ENCODE measurements around the gene MPZL3. TPM values are rescaled to one million over a fixed set of nuclear protein-coding genes. Genes with fewer than 3 reads are reported as not detected.

Gene MPZL3
- total and polyA plus RNA-seq, 9 donors = 0.25 to 7.0 (median 1.0) TPM

DNA sequence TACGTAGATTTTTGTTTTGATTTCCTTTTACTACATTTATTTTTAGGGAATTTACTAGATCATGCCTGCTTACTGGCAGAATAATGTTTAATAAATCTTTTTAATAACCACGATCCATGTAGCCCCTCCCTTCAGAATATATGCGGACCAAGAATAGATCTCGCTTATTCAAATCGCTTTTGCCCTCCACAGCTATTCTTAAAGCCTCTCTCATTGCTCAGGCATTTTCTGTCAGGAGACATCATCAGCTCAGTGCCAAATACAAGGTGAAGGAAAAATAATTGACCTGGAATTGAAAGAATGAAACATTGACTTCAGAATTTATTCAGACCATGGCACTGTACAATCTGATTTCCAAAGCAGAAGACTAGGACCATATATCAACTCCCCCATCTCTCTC lies 17.3 kb downstream of the MPZL3 start:
- Histone ChIP-seq H3K36me3 (no peaks in the 10 kb centered on the region), H3K27ac (no peak overlapping the region), H3K4me3 (no peak overlapping the region), H3K4me1 (ENCODE audit: insufficient read depth) (no peaks in the 10 kb centered on the region), H3K9me3 (no peaks in the 10 kb centered on the region), H3K27me3 (no peaks in the 10 kb centered on the region)
- WGBS, 3 donors = 82 to 87% (median 85%) methylated on average over 5 of the region's 5 CpGs
- TF ChIP-seq, protein P1, sequence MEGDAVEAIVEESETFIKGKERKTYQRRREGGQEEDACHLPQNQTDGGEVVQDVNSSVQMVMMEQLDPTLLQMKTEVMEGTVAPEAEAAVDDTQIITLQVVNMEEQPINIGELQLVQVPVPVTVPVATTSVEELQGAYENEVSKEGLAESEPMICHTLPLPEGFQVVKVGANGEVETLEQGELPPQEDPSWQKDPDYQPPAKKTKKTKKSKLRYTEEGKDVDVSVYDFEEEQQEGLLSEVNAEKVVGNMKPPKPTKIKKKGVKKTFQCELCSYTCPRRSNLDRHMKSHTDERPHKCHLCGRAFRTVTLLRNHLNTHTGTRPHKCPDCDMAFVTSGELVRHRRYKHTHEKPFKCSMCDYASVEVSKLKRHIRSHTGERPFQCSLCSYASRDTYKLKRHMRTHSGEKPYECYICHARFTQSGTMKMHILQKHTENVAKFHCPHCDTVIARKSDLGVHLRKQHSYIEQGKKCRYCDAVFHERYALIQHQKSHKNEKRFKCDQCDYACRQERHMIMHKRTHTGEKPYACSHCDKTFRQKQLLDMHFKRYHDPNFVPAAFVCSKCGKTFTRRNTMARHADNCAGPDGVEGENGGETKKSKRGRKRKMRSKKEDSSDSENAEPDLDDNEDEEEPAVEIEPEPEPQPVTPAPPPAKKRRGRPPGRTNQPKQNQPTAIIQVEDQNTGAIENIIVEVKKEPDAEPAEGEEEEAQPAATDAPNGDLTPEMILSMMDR (IDR thresholded peaks at IDR 0.05) = no peak
- TF ChIP-seq EP300 (IDR thresholded peaks at IDR 0.05) (no peak), POLR2A (IDR thresholded peaks at IDR 0.05) (no peak)
- intact Hi-C loops (cut with DNase I) = no loop called here
- no peak for DNase-seq

DNA sequence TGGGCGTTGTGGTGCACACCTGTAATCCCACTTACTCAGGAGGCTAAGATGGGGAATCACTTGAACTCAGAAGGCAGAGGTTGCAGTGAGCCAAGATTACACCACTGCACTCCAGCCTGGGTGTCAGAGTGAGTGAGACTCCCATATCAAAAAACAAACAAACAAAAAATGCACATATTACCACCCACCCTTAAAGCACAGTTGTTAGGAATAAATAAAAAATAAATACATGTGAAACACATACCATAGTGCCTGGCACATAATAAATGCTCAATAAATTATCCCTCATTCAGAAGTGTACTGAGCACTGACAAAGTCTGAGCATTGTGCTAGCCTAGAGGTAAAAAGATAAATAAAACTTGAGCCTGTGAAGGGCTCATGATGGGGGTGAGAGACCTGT lies 18.3 kb downstream of the MPZL3 start:
- Histone ChIP-seq H3K27me3 (no peaks in the 10 kb centered on the region), H3K4me3 (no peak overlapping the region), H3K4me1 (ENCODE audit: insufficient read depth) (no peaks in the 10 kb centered on the region), H3K27ac (no peak overlapping the region), H3K9me3 (no peaks in the 10 kb centered on the region), H3K36me3 (no peaks in the 10 kb centered on the region)
- 81 to 100% (median 89%) methylated on average over 1 of the region's 1 CpG for WGBS, 3 donors
- intact Hi-C loops (cut with DNase I) = no loop called here
- TF ChIP-seq POLR2A (IDR thresholded peaks at IDR 0.05) = no peak
- TF ChIP-seq, protein P1 (IDR thresholded peaks at IDR 0.05) = no peak
- TF ChIP-seq EP300 (IDR thresholded peaks at IDR 0.05) = no peak
- no peak for DNase-seq

DNA sequence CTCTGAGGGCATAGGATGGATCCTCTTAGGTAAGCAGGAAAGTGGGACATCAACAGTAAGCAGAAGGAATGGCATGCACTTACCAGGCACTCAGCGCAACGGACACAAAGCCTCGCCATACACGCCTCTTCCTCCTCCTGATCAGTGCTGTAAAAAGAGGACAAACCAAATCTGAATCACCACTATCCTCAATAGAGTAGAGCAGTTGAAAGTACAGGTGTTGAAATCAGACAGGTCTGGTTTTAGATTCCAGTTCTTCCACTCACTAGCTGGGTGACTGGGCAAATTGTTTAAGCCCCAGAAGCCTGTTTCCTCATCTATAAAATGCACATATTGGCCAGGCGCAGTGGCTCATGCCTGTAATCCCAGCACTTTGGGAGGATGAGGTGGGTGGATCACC lies 18.8 kb downstream of the MPZL3 start:
- DNase-seq = no peak
- H3K27ac ChIP-seq = no peak overlapping the region
- no peak overlapping the region for H3K4me3 ChIP-seq
- TF ChIP-seq EP300 (IDR thresholded peaks at IDR 0.05) = no peak
- TF ChIP-seq POLR2A (IDR thresholded peaks at IDR 0.05) = no peak
- TF ChIP-seq, protein P1 (IDR thresholded peaks at IDR 0.05) = no peak
- H3K27me3 ChIP-seq = no peaks in the 10 kb centered on the region
- intact Hi-C loops (cut with DNase I) = no loop called here
- H3K9me3 ChIP-seq = no peaks in the 10 kb centered on the region
- 90 to 95% (median 90%) methylated on average over 5 of the region's 5 CpGs for WGBS, 3 donors
- no peaks in the 10 kb centered on the region for H3K36me3 ChIP-seq
- H3K4me1 ChIP-seq (ENCODE audit: insufficient read depth) = no peaks in the 10 kb centered on the region

DNA sequence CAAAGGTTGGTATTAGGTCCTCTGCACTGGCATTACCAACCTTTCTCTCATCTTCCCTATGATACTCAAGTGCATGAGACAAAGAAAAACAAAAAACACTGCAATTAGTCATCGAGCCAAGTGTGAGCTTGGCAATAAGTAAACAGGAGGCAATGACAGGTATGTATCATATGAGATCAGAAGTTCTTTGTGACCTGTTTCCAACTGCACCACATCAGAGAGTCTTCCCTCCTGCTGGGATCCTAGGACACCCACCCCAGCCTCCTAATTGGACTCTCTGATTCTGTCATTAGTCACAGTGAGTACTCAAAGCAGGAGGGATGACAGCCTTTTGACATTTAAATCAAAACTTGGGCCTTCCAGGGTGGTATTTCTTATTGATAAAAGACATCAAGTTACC lies 19.5 kb downstream of the MPZL3 start:
- no peaks in the 10 kb centered on the region for H3K4me1 ChIP-seq (ENCODE audit: insufficient read depth)
- intact Hi-C loops (cut with DNase I) = no loop called here
- no peaks in the 10 kb centered on the region for H3K27me3 ChIP-seq
- H3K4me3 ChIP-seq = no peak overlapping the region
- DNase-seq = no peak
- H3K27ac ChIP-seq = no peak overlapping the region
- WGBS, 3 donors = 75 to 95% (median 85%) methylated on average over 1 of the region's 1 CpG
- no peaks in the 10 kb centered on the region for H3K36me3 ChIP-seq
- no peaks in the 10 kb centered on the region for H3K9me3 ChIP-seq
- no peak for TF ChIP-seq POLR2A (IDR thresholded peaks at IDR 0.05)
- TF ChIP-seq, protein P1 (IDR thresholded peaks at IDR 0.05) = no peak
- TF ChIP-seq EP300 (IDR thresholded peaks at IDR 0.05) = no peak

DNA sequence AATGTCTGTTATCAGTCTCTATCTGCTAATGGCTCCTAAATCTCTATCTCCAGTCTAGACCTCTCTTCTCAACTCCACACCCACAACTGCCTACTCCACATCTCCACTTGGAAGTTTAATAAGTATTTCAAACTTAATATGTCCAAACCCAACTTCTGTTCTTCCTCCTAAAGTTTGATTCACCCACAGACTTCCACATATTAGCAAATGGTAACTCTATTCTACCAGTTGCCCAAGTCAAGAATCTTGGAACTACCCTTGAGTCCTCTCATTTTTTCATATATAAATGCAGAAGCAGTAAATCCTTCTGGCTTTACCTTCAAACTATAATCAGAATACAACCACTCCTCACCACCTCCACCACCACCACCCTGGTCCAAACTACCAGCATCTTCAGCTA lies 20.7 kb downstream of the MPZL3 start:
- no peaks in the 10 kb centered on the region for H3K36me3 ChIP-seq
- no peak for TF ChIP-seq EP300 (IDR thresholded peaks at IDR 0.05)
- TF ChIP-seq, protein P1 (IDR thresholded peaks at IDR 0.05) = no peak
- TF ChIP-seq POLR2A (IDR thresholded peaks at IDR 0.05) = no peak
- intact Hi-C loops (cut with DNase I) = no loop called here
- H3K4me1 ChIP-seq (ENCODE audit: insufficient read depth) = no peaks in the 10 kb centered on the region
- no peaks in the 10 kb centered on the region for H3K27me3 ChIP-seq
- H3K27ac ChIP-seq = no peak overlapping the region
- no peak for DNase-seq
- H3K9me3 ChIP-seq = no peaks in the 10 kb centered on the region
- H3K4me3 ChIP-seq = no peak overlapping the region
